Bronchial epithelial cell (primary cell): ENCODE measurements around the gene TMEM132D. TPM values are rescaled to one million over a fixed set of nuclear protein-coding genes. Genes with fewer than 3 reads are reported as not detected.

Experiments used
- DNase-seq: peaks from one replicate; pipeline ENCODE4 v3.0.0-alpha.2; 2010; ENCODE audit warnings: low read depth
- FAIRE-seq: peaks from 2 replicates; lab custom pipeline; 2011; peaks lifted over from hg19 to GRCh38; lab: Jason Lieb, UNC
- H3K27me3 ChIP-seq: 2 replicates; pipeline ENCODE4 v1.5.1; 2011; ENCODE audit warnings: low read length; ENCODE audit not compliant: control insufficient read depth, insufficient read depth
- H3K36me3 ChIP-seq: 2 replicates; pipeline ENCODE4 v1.5.1; 2011; ENCODE audit warnings: low read length; ENCODE audit not compliant: control insufficient read depth, insufficient read depth
- H3K4me3 ChIP-seq: 2 replicates; pipeline ENCODE4 v1.5.1; 2011; ENCODE audit warnings: mild to moderate bottlenecking, low read depth, low read length, control low read depth
- total RNA-seq: library from RNA; depleted of rRNA; stranded (reverse); fragments of >200 nt; gene quantifications from 2 replicates; pipeline ENCODE4 v1.2.1, GENCODE V29; 2014
- TF ChIP-seq, protein P1 (sequence below): IDR thresholded peaks from 2 replicates; pipeline ENCODE4 v1.5.1; 2011; ENCODE audit warnings: mild to moderate bottlenecking, moderate library complexity, low read length, control low read depth, inconsistent platforms; ENCODE audit not compliant: insufficient read depth, severe bottlenecking

TMEM132D gene
- total RNA-seq, 1 donor from 2014 or later: not detected

DNA sequence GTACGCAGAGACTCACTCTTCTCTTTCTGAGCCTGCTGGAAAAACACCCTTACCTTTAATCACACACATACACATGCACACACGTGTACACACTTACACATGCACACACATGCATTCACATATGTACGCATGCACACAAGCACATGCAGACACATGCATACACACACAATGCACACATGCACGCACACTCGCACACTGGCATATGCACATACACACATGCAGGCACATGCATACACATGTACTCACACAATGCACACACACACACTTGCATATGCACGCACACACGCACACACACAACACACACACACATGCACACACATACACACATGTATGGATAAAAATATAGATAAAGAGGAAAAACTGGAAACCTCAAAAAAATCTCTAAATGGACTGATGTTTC is 801.6 kb downstream of the TMEM132D start:
- Histone ChIP-seq H3K27me3 (no peaks in the 10 kb centered on the region), H3K4me3 (no peak overlapping the region), H3K36me3 (no peaks in the 10 kb centered on the region)
- TF ChIP-seq, protein P1, sequence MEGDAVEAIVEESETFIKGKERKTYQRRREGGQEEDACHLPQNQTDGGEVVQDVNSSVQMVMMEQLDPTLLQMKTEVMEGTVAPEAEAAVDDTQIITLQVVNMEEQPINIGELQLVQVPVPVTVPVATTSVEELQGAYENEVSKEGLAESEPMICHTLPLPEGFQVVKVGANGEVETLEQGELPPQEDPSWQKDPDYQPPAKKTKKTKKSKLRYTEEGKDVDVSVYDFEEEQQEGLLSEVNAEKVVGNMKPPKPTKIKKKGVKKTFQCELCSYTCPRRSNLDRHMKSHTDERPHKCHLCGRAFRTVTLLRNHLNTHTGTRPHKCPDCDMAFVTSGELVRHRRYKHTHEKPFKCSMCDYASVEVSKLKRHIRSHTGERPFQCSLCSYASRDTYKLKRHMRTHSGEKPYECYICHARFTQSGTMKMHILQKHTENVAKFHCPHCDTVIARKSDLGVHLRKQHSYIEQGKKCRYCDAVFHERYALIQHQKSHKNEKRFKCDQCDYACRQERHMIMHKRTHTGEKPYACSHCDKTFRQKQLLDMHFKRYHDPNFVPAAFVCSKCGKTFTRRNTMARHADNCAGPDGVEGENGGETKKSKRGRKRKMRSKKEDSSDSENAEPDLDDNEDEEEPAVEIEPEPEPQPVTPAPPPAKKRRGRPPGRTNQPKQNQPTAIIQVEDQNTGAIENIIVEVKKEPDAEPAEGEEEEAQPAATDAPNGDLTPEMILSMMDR: no peak
- peak; percentile 92 for FAIRE-seq
- DNase-seq: no peak

DNA sequence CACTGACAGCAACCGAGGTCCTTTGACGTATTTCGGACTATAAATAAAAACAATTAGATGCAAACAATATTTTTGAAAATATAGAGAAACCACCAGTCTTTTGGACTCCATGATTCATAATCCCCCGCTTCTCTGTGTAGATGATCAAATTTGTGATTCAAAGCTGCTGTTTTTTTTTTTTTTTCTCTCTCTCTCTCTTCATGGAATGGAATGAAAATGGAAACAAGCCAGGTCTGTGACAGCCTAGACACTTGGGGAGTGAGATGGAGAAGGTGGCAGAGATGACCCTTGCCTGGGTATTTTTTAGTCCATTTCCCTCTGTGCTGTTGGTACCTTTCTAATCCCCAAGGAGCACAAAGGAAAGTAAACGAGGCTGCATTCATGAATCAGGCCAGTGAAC is 802.0 kb downstream of the TMEM132D start:
- no peaks in the 10 kb centered on the region for H3K27me3 ChIP-seq
- TF ChIP-seq, protein P1: no peak
- H3K4me3 ChIP-seq: no peak overlapping the region
- no peaks in the 10 kb centered on the region for H3K36me3 ChIP-seq
- no peak for DNase-seq
- no peak for FAIRE-seq

DNA sequence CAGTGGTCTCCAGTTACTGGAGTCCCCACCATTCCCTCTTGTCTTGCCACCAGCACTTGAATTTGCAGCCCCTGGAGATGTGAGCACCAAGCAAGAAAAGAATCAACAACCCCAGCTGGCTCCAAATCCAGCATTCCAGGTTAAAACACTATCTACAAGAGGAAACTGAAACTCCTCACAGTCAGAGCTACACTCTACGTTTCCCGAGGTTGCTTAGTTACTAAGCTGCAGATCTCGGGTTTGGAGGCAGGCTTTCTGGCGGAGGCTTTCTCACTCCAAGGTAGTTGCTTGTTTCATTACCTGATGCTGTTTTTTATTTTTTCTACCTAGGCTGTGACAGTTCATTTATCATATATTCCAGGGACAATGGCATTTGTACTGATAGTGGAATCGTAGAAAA is 802.4 kb downstream of the TMEM132D start:
- Histone ChIP-seq H3K36me3 (no peaks in the 10 kb centered on the region), H3K4me3 (no peak overlapping the region), H3K27me3 (no peaks in the 10 kb centered on the region)
- DNase-seq (no peak), FAIRE-seq (no peak)
- TF ChIP-seq, protein P1: no peak

DNA sequence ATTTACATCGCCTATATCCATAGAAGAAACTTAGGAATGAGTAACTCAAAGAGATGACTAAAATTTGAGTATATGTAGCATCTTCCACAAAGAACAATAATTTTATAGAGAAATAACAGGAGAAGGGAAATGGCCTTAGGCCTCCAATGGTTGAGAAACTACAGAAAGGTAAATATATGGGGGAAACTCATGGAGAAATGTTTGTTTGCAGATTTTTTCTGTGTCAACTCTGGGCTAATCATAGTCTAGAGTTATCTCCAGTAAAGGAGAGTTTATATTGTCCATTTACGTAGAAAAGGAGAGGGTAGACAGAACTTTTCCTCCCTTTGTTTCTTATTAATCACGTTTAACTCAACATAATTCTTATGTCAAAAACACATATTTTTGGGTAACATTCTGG is 806.4 kb downstream of the TMEM132D start:
- no peak for FAIRE-seq
- TF ChIP-seq, protein P1: no peak
- no peak overlapping the region for H3K4me3 ChIP-seq
- DNase-seq: no peak
- H3K36me3 ChIP-seq: no peaks in the 10 kb centered on the region
- no peaks in the 10 kb centered on the region for H3K27me3 ChIP-seq

DNA sequence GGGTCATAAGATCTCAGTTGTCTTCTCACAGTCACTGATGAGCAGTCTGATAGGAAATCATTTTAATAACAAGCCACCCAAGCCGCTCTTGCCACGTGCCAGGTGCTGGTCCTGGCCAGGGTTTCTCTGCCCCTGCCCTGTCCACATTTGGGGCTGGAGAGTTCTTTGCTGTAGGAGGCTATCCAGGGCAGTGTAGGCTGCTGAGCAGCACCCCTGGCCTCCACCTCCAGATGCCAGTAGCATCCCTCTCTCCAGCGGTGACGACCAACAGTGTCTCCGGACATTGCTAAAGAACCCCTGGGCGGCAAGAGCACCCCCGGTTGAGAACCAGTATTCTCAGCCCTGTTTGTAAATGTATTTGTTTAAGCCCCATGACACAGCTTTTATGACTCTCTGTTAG is 806.9 kb downstream of the TMEM132D start:
- DNase-seq (no peak), FAIRE-seq (no peak)
- TF ChIP-seq, protein P1: no peak
- no peaks in the 10 kb centered on the region for H3K36me3 ChIP-seq
- H3K27me3 ChIP-seq: no peaks in the 10 kb centered on the region
- H3K4me3 ChIP-seq: no peak overlapping the region

DNA sequence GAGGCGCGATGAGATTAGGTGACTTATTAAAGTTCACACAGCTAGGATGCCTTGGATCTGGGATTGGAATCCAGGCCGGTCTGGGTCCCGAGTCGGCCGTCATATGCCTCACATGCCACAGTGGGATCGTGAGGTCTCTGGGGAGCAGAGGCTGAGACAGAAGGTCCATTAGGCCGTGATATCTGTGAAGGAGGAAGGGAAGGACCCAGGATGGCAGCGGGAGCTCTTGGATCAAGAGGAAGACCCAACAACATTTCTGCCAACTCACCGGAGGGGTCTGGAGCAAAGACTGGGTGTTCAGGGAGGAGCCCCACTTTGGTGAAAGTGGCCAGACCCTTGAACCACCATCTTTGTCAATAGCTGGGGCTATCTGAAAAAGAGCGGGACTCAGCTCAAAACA is 807.6 kb downstream of the TMEM132D start:
- Histone ChIP-seq H3K4me3 (no peak overlapping the region), H3K27me3 (no peaks in the 10 kb centered on the region), H3K36me3 (no peaks in the 10 kb centered on the region)
- FAIRE-seq: no peak
- no peak for DNase-seq
- TF ChIP-seq, protein P1: no peak
